Measurements from ENCODE around the gene MAP3K7.

MAP3K7 gene

GRCh38 chr6:90586836-90587638, at the start of gene MAP3K7:
MAP3K7 (minus strand) TSS chr6:90587072; CDS start chr6:90586883, 189 bp downstream.
- peak; percentile 93 for DNase-seq (ENCODE audit: low spot score)

- no peak for DNase-seq (ENCODE audit: low spot score)
Measured at GRCh38 chr6:90631046-90631445, 44.2 kb upstream of the MAP3K7 start.

GRCh38 chr6:90621581-90621980, 34.7 kb upstream of the MAP3K7 start:
- no peak for DNase-seq (ENCODE audit: low spot score)

GRCh38 chr6:90619221-90619620, 32.3 kb upstream of the MAP3K7 start:
- no peak for DNase-seq (ENCODE audit: low spot score)

GRCh38 chr6:90612313-90612680, 25.4 kb upstream of the MAP3K7 start:
- no peak for DNase-seq (ENCODE audit: low spot score)

GRCh38 chr6:90611543-90612312, 24.9 kb upstream of the MAP3K7 start:
- no peak for DNase-seq (ENCODE audit: low spot score)

GRCh38 chr6:90610751-90611542, 24.1 kb upstream of the MAP3K7 start:
- peak; percentile 20 for DNase-seq (ENCODE audit: low spot score)

- DNase-seq (ENCODE audit: low spot score) = no peak
Measured at GRCh38 chr6:90610301-90610750, 23.5 kb upstream of the MAP3K7 start.

GRCh38 chr6:90605749-90606340, 19.0 kb upstream of the MAP3K7 start:
- DNase-seq (ENCODE audit: low spot score) = no peak

GRCh38 chr6:90604546-90604945, 17.7 kb upstream of the MAP3K7 start:
- DNase-seq (ENCODE audit: low spot score) = no peak

GRCh38 chr6:90599151-90599550, 12.3 kb upstream of the MAP3K7 start:
- DNase-seq (ENCODE audit: low spot score) = no peak

GRCh38 chr6:90598192-90598951, 11.5 kb upstream of the MAP3K7 start:
- no peak for DNase-seq (ENCODE audit: low spot score)

GRCh38 chr6:90596967-90597539, 10.2 kb upstream of the MAP3K7 start:
- no peak for DNase-seq (ENCODE audit: low spot score)

- DNase-seq (ENCODE audit: low spot score) = no peak
Measured at GRCh38 chr6:90595854-90596253, 9.0 kb upstream of the MAP3K7 start.

- DNase-seq (ENCODE audit: low spot score) = no peak
Measured at GRCh38 chr6:90586546-90586835, 381 bp downstream of the MAP3K7 start.

GRCh38 chr6:90584636-90585255, 2.1 kb downstream of the MAP3K7 start:
- no peak for DNase-seq (ENCODE audit: low spot score)

GRCh38 chr6:90583836-90584481, 2.9 kb downstream of the MAP3K7 start:
- DNase-seq (ENCODE audit: low spot score) = no peak

- no peak for DNase-seq (ENCODE audit: low spot score)
Measured at GRCh38 chr6:90583179-90583835, 3.6 kb downstream of the MAP3K7 start.

- no peak for DNase-seq (ENCODE audit: low spot score)
Measured at GRCh38 chr6:90581146-90581545, 5.7 kb downstream of the MAP3K7 start.
